Stimulated activated CD4-positive, alpha-beta T cell treated with anti-CD3 and anti-CD28 coated beads, Interleukin-1b, Interleukin-23, amount 100 ng/mL, for 1 hour (primary cell): ENCODE data around the gene KMT2B.
A peak's percentile ranks its signal among the peaks of the same experiment; 100 is the strongest.
"Not testable (repeated sequence)": the region's sequence is repeated elsewhere in the genome, so short reads cannot be mapped to it uniquely, and the experiment has no call there.

Experiments used
- DNase-seq, 2 donors: peaks; one replicate each; pipeline ENCODE4 v3.0.0-alpha.2; 2020; ENCODE audit warnings: low read depth in 2 of 2

Gene KMT2B, protein sequence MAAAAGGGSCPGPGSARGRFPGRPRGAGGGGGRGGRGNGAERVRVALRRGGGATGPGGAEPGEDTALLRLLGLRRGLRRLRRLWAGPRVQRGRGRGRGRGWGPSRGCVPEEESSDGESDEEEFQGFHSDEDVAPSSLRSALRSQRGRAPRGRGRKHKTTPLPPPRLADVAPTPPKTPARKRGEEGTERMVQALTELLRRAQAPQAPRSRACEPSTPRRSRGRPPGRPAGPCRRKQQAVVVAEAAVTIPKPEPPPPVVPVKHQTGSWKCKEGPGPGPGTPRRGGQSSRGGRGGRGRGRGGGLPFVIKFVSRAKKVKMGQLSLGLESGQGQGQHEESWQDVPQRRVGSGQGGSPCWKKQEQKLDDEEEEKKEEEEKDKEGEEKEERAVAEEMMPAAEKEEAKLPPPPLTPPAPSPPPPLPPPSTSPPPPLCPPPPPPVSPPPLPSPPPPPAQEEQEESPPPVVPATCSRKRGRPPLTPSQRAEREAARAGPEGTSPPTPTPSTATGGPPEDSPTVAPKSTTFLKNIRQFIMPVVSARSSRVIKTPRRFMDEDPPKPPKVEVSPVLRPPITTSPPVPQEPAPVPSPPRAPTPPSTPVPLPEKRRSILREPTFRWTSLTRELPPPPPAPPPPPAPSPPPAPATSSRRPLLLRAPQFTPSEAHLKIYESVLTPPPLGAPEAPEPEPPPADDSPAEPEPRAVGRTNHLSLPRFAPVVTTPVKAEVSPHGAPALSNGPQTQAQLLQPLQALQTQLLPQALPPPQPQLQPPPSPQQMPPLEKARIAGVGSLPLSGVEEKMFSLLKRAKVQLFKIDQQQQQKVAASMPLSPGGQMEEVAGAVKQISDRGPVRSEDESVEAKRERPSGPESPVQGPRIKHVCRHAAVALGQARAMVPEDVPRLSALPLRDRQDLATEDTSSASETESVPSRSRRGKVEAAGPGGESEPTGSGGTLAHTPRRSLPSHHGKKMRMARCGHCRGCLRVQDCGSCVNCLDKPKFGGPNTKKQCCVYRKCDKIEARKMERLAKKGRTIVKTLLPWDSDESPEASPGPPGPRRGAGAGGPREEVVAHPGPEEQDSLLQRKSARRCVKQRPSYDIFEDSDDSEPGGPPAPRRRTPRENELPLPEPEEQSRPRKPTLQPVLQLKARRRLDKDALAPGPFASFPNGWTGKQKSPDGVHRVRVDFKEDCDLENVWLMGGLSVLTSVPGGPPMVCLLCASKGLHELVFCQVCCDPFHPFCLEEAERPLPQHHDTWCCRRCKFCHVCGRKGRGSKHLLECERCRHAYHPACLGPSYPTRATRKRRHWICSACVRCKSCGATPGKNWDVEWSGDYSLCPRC (N-terminal part only)

DNA sequence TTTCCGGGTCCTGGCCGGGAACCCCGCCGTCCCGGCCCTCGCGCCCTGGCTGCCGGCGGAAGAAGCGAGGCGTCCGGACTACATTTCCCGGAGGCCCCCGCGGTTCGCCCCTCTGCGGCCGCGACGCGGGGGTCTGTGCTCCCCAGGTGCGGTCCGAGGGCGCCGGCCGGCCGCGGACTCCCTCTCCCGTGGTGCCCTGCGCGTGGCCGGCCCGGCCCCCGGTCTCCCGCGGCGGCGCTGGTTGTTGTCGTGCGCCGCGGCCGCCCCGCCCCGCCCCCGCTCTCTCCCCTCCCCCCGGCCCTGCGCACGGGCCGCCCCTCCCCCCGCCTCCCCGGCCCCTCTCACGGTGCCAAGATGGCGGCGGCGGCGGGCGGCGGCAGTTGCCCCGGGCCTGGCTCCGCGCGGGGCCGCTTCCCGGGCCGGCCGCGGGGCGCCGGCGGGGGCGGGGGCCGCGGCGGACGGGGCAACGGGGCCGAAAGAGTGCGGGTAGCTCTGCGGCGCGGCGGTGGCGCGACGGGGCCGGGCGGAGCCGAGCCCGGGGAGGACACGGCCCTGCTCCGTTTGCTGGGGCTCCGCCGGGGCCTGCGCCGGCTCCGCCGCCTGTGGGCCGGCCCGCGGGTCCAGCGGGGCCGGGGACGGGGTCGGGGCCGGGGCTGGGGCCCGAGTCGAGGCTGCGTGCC is at the start of gene KMT2B:
Gene KMT2B, plus strand, starts transcription at position 339 of the 680 bp plus-strand sequence. Its CDS starts 16 bp downstream, at position 355.
- no peak for DNase-seq

DNA sequence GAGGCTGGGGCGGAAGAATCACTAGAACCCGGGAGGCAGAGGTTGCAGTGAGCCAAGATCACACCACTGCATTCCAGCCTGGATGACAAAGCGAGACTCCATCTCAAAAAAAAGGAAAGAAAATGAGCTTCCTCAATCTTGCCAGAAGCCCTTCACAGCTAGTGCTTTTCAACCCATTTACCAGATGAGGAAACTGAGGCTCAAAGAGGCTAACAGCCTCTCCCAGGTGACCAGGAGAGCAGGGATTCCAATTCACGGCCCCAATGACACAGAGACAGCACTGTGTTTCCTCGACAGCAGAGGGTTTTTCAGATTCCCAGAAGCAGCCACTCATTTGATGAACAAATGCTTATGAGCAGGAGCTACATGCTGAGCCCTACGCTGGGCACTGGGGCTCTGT is 48.2 kb upstream of the KMT2B start:
- no peak for DNase-seq

DNA sequence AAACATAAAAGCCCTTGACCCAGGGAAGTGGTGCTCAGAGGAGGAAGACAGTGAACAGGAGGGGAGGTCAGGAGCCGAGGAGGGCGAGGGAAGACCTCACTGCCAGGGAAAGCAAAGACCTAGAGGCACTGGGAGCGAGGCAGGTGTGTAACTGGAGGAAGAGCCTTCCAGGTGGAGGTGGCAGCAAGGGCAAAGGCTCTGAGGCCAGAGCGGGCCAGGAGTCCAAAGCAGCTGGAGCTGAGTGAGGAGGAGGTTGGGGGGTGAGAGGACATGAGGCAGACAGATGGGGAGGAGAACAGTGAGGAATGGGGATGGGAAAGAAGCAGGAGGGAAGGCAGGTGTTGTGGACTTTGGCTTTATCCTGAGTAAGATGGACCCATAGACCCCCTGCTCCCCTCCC is 47.8 kb upstream of the KMT2B start:
- DNase-seq: no peak

DNA sequence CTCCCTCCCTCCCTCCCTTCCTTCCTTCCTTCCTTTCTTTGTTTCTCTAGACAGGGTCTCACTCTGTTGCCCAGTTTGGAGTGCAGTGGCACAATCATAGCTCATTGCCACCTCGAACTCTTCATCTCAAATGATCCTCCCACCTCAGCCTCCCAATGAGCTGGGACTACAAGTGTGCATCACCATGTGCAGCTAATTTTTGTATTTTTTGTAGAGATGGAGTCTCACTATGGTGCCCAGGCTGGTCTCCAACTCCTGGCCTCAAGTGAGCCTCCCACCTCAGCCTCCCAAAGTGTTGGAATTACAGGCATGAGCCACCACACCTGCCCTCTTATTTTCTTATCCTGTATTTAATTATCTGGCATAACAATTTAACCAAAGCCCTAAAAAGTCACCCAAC is 47.1 kb upstream of the KMT2B start:
- DNase-seq: no peak

DNA sequence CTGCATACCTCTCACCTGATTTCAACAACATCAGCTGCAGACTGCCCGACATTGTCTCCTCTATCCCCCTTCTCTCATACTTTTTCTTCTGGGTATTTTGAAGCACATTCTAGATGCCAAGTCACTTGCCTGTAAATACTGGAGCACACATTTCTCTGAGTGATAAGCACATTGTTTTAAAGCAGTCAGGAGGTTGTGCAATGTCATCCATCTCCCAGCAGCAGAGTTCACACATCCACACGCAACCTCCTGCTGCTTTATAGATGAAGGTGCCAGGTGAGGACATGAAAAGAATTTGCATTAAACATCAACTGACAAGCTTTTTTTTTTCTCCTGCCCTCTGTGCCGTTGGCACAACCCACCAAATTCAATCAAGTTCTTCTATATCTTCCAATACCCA is 46.0 kb upstream of the KMT2B start:
- DNase-seq: no peak

DNA sequence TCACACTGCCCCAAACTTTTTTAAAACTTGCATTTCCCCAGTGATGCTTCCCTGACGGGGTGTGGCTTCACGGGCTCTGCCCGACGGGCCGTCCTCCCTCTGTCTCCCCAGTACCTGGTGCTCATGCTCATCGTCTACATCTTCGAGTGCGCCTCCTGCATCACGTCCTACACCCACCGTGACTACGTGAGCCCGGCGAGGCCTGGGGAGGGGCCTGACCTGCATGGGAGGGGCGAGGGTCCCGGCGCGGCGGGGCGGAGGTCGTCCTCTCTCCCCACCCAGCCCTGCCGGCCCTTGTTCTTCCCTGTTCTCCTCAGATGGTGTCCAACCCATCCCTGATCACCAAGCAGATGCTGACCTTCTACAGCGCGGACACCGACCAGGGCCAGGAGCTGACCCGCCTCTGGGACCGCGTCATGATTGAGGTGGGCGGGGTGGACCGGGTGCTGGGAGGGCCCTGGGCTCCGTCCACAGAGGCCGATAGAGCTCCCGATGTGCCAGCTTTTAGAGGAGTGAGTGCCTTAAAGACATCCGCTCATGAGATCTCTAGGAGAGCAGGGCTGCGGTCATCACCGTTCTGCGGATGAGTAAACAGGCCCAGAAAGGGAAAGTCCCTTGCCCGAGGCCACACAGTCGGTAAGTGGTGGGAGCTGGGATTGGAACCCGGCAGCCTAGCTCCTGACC is 44.5 kb upstream of the KMT2B start:
- no peak for DNase-seq

DNA sequence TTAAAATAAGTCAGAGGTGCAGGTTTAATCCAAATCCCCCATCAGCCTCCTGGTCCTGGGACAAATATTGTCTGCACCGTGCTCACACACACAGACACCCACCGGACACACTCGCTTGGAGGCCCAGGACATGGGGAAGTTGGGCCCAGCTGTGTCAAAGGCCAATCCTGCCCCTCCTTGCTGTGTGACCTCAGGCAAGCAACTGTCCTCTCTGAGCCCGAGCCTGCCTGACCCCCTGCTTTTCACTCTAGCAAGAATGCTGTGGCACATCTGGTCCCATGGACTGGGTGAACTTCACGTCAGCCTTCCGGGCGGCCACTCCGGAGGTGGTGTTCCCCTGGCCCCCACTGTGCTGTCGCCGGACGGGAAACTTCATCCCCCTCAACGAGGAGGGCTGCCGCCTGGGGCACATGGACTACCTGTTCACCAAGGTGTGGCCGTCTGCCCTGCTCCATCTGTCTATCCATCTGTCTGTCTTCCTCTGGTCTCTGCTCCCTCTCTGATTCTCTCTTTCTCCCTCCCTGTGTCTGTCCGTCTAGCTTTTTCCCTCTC is 42.1 kb upstream of the KMT2B start:
- DNase-seq: no peak

DNA sequence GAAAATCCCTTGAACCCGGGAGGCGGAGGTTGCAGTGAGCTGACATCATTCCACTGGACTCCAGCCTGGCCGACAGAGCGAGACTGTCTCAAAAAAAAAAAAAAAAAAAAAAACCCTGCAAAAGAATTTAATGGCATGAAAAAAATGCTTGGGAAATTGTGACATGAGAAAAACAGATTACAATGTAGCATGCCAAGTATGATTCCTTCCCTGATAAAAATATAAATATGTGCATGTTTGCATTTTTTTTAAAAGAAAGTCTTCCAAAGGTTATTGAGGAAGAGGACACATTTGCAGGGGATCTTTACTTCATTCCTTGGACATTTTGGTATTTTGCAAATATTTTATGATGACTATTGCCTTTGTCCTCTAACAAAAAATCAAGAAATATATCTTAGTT is 28.0 kb upstream of the KMT2B start:
- DNase-seq: no peak

DNA sequence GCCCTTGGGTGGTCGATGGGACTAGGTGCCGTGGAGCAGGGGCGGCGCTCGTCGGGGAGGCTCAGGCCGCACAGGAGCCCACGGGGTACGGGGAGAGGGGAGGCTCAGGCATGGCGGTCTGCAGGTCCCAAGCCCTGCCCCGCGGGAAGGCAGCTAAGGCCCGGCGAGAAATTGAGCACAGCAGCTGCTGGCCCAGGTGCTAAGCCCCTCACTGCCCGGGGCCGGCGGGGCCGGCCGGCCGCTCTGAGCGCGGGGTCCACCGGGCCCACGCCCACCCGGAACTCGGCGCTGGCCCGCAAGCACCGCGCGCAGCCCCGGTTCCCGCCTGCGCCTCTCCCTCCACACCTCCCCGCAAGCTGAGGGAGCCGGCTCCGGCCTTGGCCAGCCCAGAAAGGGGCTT is 26.7 kb upstream of the KMT2B start:
- DNase-seq: not testable (repeated sequence)

DNA sequence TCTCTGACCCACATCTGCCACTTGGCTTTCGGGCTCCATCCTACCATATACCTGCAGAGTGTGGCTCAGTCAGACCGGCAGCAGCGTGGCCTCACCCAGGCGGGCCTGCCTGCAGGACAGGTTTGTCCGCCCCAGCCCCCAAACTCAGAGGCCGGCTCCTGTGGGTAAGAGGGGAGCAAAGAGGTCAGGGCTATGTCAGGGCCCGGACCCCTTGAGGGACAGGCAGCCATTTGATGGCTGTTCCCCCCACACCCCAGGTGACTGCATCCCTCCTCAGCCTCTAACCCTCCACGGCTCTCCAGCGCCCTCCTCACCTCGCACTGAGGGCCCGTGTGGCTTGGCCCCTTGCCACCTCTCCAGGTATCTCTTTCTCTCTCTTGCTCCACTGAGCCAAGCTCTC is 25.8 kb upstream of the KMT2B start:
- DNase-seq: no peak

DNA sequence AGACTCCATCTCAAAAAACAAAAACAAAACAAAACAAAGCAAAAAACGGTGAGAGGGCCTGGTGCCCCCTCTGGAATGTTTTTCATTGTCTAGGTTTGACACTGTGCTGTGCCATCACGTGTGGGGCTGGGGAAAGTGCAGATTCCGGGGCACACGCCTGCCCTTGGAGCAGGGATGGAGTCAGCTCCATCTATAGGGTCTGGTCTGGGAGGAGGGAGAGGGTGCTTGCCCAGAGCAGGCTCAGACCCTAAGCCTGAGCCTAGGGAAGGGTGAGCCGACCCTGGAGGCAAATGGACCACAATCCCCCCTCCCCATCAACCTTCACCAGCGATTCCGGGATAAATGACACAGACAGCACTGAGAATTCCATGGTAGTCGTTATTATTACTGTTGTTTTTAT is 24.4 kb upstream of the KMT2B start:
- no peak for DNase-seq

DNA sequence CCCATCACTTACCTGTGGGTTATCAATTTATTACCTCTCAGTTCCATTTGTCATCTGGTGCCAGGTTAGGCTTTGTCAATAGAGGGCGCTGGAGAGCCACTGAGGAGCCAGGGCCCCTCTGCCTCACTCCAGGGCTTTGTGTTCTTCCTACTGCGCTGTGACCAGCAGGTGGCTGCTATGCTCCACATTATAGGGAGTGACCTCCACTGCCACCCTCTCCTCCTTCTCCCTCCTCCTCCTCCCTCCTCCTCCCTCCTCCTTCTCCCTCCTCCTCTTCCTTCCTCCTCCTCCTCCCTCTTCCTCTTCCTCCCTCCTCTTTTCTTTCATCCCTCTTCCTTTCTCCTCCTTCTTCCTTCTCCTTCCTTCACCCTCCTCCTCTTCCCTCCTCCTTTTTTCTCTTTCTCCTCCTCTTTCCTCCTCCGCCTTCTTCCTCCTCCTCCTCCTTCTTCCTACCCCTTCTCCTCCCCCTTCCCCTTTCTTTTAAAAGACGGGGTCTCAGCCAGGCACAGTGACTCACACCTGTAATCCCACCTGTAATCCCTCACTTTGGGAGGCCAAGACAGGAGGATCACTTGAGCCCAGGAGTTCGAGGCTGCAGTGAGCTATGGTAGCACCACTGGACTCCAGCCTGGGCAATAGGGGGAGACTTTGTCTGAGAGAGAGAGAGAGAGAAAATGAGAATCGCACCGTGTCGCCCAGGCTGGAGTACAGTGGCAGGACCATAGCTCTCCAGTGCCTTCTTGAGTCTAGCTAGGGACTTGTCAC is 23.8 kb upstream of the KMT2B start:
- DNase-seq: peak; percentile 82 to 89

DNA sequence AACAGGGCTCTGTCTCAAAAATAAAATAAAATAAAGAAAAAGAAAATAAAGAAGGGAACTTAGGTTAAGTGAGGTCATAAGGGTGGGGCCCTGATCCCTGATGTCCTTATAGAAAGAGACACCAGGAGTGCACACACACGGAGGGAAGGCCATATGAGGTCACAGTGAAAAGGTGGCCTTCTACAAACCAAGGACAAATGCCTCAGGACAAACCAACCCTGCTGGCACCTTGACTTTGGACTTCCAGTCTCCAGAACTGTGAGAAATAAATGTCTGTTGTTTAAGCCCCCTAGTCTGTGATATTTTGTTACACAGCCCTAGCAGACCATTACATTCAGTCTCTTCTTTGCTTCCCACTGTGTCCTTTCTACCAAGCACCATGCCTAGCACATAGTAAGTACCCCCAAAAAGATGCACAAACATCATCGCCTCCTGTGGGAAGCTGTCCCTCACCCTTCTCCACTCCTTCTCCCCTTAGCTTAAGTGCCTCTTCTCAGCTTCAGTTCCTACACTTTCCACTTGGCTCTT is 21.8 kb upstream of the KMT2B start:
- no peak for DNase-seq

DNA sequence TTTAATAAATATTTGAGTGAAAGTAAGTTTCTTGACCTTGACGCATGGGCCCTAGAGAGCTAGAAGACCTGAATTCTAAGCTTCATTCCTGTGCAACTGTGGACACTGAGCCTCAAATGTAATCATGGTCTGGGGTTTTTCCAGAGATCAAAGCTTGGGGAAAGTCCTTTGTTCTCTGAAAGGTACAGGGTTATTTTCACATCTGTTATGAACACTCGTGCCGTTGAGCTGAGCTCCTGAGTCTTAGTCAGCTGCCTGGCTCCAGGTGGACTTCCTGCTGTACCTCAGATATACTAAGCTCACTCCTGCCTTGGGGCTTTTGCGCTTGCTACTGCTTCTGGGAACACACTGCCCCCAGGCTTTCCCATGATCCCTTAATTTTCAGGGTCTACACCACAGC is 21.0 kb upstream of the KMT2B start:
- no peak for DNase-seq

DNA sequence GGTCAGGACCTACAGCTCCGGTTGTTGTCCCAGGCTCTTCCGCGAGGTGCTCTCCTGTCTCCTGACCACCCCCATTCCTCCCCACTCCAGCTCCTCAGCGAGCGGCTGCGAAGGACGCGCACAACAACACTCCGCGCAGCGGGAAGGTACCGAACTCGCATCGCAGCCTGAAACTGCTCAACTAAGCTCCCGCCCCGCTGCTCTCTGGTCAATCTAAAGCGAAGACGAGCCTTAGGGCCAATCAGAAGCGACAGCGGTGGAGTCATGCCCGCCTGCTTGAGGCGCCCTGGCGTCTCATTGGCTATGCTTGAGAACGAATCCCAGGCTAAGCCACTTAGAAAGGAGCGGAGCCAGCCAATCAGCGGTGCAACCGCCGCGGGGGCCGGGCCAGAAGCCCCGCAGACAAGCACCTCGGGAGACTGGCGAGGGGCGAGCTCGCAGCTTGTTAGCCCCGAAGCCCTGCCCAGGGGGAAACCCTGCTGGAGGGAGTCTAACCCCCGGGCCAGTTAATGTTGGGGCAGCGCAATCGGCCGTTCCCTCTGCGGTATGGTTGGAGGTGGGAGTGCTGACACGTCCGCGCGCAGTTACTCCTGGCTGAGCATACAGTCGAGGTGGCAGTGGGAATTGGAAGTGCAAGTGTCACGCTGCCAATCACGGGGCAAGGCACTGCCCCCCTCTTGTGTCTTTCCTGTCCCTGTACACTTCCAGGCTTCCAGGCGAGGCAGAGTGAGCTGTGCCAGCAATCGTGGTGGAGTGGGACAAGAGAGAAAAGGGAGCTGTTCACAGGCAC is 15.4 kb upstream of the KMT2B start:
- peak; percentile 74 to 81 for DNase-seq

DNA sequence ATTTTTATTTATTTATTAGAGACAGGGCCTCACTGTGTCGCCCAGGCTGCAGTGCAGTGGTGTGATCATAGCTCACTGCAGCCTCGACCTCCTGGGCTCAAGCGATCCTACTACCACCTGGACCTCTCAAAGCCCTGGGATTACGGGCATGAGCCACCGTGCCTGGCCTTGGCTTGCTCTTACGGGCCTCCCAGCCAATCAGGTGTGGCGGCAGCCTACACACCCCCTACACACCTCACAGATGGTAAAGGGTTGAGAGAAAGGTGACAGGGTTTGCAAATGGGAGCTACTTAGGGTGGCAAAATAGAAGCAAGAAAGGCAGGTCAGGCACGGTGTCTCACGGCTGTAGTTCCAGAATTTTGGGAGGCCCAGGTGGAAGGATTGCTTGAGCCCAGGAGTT is 14.5 kb upstream of the KMT2B start:
- no peak for DNase-seq

DNA sequence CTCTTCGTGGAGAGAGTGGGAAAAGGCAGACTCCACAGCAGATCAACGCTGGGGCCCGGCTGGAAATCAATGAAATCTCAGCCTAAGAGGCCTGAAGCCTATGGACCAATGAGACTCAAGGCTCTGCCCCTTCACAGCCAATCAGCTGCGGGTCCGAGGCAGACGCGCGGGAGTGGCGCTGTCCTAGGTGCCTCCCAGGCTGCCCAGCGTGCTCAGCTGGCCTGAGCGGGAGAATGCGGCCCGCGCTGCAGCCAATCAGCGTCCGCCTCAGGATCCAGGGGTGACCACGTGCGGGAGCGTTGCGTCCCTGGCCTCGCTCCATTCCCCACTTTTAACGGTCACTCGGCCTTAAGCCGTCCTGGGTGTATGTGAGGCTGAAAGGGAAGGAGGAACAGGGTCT is 13.6 kb upstream of the KMT2B start, which contains the start of gene ZBTB32:
Gene ZBTB32, plus strand, starts transcription at position 341 of the 400 bp plus-strand sequence. CDS start 10,069 bp downstream, outside the sequence.
- no peak for DNase-seq

DNA sequence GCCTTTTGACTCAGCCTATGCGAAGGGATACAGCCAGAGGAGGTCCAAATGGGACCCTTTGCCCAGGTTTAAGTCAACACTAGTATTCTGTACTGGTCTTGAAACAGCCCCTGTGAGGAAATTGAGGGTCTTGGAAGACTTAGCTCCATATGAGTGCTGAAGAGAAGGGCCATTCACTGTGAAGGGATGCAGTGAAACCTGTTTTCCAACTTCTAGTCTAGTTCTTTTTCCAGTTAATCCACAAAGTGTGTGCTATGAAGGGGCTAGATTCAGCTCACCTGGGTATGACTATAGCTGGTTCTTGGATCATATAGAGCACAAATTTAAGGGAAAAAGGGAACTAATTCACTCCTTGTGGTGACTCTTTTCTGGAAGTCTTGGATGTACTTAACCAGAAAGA is 9.4 kb upstream of the KMT2B start:
- DNase-seq: no peak
